Adrenal gland (tissue), 12 donors: ENCODE results near the gene LRRC4C. TPM values are rescaled to one million over a fixed set of nuclear protein-coding genes. Genes with fewer than 3 reads are reported as not detected.

Source experiments
- DNase-seq, 7 donors: peaks; one replicate each; pipeline ENCODE4 v3.0.0-alpha.2; 2019 to 2020
- H3K27ac ChIP-seq, 5 donors: fragments of 200-600 bp; sonication (generic) in 4 of 5; 1 replicate in 3 of 5; 2 replicates in 2 of 5; pipeline versions ENCODE4 v1.5.1 to v1.8.0; 2016 to 2020; ENCODE audit warnings: mild to moderate bottlenecking in 1 of 5
- H3K27me3 ChIP-seq: fragments of 200-600 bp; 2 replicates; pipeline ENCODE4 v1.8.0; 2021
- H3K36me3 ChIP-seq, 2 donors: fragments of 200-600 bp; replicated peaks in 1 of 2; 1 replicate in 1 of 2; 2 replicates in 1 of 2; pipeline versions ENCODE4 v1.5.1 to v1.8.0; 2018 to 2022
- H3K4me1 ChIP-seq, 2 donors: fragments of 200-600 bp; replicated peaks in 1 of 2; 1 replicate in 1 of 2; 2 replicates in 1 of 2; pipeline versions ENCODE4 v1.5.1 to v1.8.0; 2018 to 2021
- H3K4me3 ChIP-seq, 4 donors: fragments of 200-600 bp; sonication (generic) in 3 of 4; one replicate each; pipeline ENCODE4 v1.5.1; 2016 to 2018
- H3K9me3 ChIP-seq, 3 donors: fragments of 200-600 bp; sonication (generic) in 1 of 3; replicated peaks in 1 of 3; 1 replicate in 2 of 3; 2 replicates in 1 of 3; pipeline versions ENCODE4 v1.5.1 to v1.8.0; 2016 to 2021
- POLR2A ChIP-seq, 2 donors: fragments of 450-650 bp; IDR thresholded peaks; one replicate each; pipeline ENCODE4 v1.6.1; 2017; ENCODE audit warnings: antibody characterized with exemption in 2 of 2, mild to moderate bottlenecking in 2 of 2, moderate library complexity in 1 of 2
- WGBS, 4 donors: extraction: QIAGEN DNeasy Blood & Tissue Kit in 2 of 4; methylation state at CpG; one replicate each; pipeline versions ENCODE4 v1.1.5 to v1.1.7; 2013 to 2017; 5-methylcytosine and 5-hydroxymethylcytosine counted together
- intact Hi-C, 2 donors: fragments of 100-400 bp; cut with DNase I; formaldehyde crosslinking; loops; one replicate each; pipeline versions ENCODE4 v1.14.1 to v1.15.0; 2022 to 2023
- polyA plus RNA-seq, 3 donors: library from polyadenylated mRNA; stranded (reverse); fragments of 200-250 nt in 2 of 3; fragments of 350-450 nt in 1 of 3; fragmentation: Illumina TruSeq in 1 of 3; extraction: RNeasy Lipid Tissue Mini Kit (QIAGEN cat#74804) in 1 of 3; gene quantifications; one replicate each; pipeline ENCODE4 v1.2.3, GENCODE V29; 2013 to 2014
- total RNA-seq, 9 donors: library from RNA; depleted of rRNA in 4 of 9; stranded (reverse); fragments of >200 nt in 4 of 9; fragments of 120-200 nt in 1 of 9; fragmentation: NEBNext Ultra II Directional in 1 of 9; extraction: Animal tissue kit (Norgen Biotek cat#: 25700) in 1 of 9; gene quantifications; one replicate each; pipeline versions ENCODE4 v1.1.0 to v1.2.4, GENCODE V29; 2013 to 2023
- TF ChIP-seq, protein P1 (sequence below), 6 experiments: fragments of 450-650 bp in 4 of 6; fragments of 200-600 bp in 2 of 6; sonication (generic) in 1 of 6; IDR thresholded peaks; 1 replicate in 5 of 6; 2 replicates in 1 of 6; pipeline versions ENCODE4 v1.5.1 to v1.8.0; 2016 to 2021; ENCODE audit warnings: antibody characterized with exemption in 6 of 6, mild to moderate bottlenecking in 2 of 6, moderate library complexity in 1 of 6
- donor health status: healthy with polysubstance abuse.
- donor health status: Bipolar disorder and iron deficiency.
- donor health status: DM: yes; HTN: yes; CAD: no.
- donor health status: DM: no; HTN: no; CAD: no.
- donor health status: DM: no; HTN: no; CAD: no.
- donor health status: DM: yes; HTN: yes; CAD: no.

The LRRC4C gene
- total and polyA plus RNA-seq, 12 donors = 1.0 to 10.6 (median 5.5) TPM

DNA sequence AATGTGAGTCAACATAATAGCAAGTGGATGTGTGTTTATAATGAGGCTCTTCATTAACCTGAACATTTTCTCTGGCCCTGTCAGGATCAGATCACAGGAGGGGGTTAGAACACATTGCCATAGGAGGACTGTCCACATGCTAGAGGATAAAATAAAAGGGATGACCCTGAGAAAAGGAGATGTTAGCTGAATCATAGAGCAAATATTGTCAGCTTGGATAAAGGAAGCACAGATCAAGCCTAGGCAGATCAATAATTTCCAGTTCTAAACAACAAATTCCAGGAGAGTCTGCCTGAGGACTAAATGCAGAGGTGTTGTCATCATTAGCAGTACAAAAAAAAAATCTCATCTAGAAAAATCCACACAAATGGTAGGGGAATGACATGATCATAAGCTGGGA, 337.9 kb downstream of the LRRC4C start:
- Histone ChIP-seq H3K36me3 (no peaks in the 10 kb centered on the region), H3K27ac (no peak overlapping the region), H3K4me3 (no peak overlapping the region), H3K9me3 (no peaks in the 10 kb centered on the region), H3K4me1 (peaks cover 3 to 12% of the 10 kb centered on the region in 2 donors), H3K27me3 (no peaks in the 10 kb centered on the region)
- TF ChIP-seq, protein P1, sequence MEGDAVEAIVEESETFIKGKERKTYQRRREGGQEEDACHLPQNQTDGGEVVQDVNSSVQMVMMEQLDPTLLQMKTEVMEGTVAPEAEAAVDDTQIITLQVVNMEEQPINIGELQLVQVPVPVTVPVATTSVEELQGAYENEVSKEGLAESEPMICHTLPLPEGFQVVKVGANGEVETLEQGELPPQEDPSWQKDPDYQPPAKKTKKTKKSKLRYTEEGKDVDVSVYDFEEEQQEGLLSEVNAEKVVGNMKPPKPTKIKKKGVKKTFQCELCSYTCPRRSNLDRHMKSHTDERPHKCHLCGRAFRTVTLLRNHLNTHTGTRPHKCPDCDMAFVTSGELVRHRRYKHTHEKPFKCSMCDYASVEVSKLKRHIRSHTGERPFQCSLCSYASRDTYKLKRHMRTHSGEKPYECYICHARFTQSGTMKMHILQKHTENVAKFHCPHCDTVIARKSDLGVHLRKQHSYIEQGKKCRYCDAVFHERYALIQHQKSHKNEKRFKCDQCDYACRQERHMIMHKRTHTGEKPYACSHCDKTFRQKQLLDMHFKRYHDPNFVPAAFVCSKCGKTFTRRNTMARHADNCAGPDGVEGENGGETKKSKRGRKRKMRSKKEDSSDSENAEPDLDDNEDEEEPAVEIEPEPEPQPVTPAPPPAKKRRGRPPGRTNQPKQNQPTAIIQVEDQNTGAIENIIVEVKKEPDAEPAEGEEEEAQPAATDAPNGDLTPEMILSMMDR (IDR thresholded peaks at IDR 0.05) = no peak
- no peak for TF ChIP-seq POLR2A (IDR thresholded peaks at IDR 0.05)
- DNase-seq = no peak
- intact Hi-C loops = no loop called here

DNA sequence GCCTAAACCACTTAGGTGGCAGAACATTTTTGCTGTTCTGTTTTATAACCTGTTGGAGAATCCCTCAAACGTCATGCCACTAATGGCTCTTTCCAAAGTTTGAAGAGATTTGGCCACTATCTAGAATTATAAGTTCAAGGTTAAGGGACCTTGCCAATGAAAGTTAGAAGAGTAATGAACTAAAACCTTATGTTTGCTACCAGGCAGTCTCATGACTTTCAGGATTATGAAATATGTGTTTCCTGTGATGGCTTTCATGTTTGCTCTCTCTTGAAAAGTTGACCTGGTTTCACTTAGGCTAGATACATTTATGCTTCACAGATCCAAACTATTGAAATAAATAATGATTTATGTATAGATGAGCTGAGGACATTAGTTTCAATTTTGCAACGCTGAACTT, 340.0 kb downstream of the LRRC4C start:
- H3K27me3 ChIP-seq = no peaks in the 10 kb centered on the region
- TF ChIP-seq POLR2A (IDR thresholded peaks at IDR 0.05) = no peak
- TF ChIP-seq, protein P1 (IDR thresholded peaks at IDR 0.05) = no peak
- peak overlapping the region in 4 of 5 donors; percentile 23 to 67 (median 59) for H3K27ac ChIP-seq
- no peaks in the 10 kb centered on the region for H3K9me3 ChIP-seq
- WGBS, 4 donors = 31 to 43% (median 33%) methylated on average over 2 of the region's 2 CpGs
- DNase-seq = peak in 2 of 7 donors; percentile 2 to 10
- peaks cover 3 to 12% of the 10 kb centered on the region in 2 donors for H3K4me1 ChIP-seq
- no peak overlapping the region for H3K4me3 ChIP-seq
- intact Hi-C loops = no loop called here
- H3K36me3 ChIP-seq = no peaks in the 10 kb centered on the region

DNA sequence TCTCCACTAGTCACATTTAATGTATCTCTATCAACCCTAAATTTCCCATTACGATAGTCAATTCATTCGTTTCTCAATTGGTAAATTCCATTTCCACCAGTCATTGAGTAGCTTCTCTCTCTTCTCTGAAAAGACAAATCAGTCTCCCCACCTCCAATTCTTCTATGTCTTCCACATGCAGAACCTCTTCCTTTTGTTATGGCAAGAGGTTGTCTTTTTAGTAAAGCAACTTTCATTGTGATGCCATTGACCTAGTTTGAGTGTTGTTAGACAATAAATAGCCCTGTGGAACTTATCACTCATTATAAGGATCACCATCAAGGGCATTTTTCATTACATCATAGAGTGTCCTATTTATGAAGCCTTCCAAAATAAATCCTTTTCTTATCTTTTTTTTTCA, 340.9 kb downstream of the LRRC4C start:
- intact Hi-C loops = no loop called here

DNA sequence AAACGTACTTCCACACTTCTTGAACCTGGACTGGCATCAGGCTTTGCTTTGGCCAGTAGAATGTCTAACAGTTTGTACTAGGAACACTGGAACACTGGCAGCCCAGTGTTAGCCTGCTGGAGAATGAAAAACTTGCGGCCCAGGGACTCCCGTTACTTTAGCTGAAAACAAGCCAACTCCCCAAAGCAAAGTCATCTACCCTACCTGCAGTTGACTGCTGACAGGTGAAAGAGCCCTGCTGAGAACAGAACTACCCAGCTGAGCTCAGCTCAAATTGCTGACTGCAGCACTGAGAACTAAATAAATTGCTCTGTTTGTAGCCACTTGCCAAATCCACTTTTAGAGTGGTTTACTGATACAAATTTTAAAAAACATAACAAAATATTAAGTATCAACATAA, 342.5 kb downstream of the LRRC4C start:
- TF ChIP-seq POLR2A (IDR thresholded peaks at IDR 0.05) = no peak
- WGBS, 4 donors = 67 to 86% (median 75%) methylated on average over 3 of the region's 3 CpGs
- Histone ChIP-seq H3K4me3 (no peak overlapping the region), H3K4me1 (peaks cover 3 to 12% of the 10 kb centered on the region in 2 donors), H3K9me3 (no peaks in the 10 kb centered on the region), H3K27me3 (no peaks in the 10 kb centered on the region), H3K36me3 (no peaks in the 10 kb centered on the region), H3K27ac (no peak overlapping the region)
- intact Hi-C loops = no loop called here
- no peak for DNase-seq

More for the DNA sequence above, 340.9 kb downstream of the LRRC4C start:
- H3K4me1 ChIP-seq = peaks cover 3 to 12% of the 10 kb centered on the region in 2 donors
- DNase-seq = no peak
- H3K36me3 ChIP-seq = no peaks in the 10 kb centered on the region
- 36 to 54% (median 42%) methylated on average over 2 of the region's 2 CpGs for WGBS, 4 donors
- H3K4me3 ChIP-seq = no peak overlapping the region
- TF ChIP-seq, protein P1 (IDR thresholded peaks at IDR 0.05) = no peak
- no peak for TF ChIP-seq POLR2A (IDR thresholded peaks at IDR 0.05)
- no peaks in the 10 kb centered on the region for H3K27me3 ChIP-seq
- no peak overlapping the region for H3K27ac ChIP-seq
- no peaks in the 10 kb centered on the region for H3K9me3 ChIP-seq

DNA sequence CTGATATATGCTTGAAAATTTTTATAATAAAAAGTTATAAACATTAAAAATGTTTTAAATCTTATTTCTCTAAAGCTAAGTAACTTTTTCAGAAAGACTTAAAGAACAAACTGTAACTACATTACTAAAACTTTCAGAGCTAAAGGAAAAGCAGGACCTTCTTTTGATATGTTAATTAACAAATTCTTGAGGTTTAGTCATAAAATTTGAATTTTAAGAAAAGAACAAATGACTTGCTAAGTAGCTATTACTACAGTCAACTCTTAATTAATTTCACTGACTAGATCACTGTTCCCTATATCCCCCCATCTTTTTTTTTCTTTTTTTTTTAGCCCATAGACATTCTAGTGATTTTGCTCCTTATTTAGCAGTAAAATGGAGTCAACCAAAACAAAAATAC, 344.4 kb downstream of the LRRC4C start:
- Histone ChIP-seq H3K27me3 (no peaks in the 10 kb centered on the region), H3K36me3 (no peaks in the 10 kb centered on the region), H3K4me3 (no peak overlapping the region), H3K4me1 (peaks cover 3 to 12% of the 10 kb centered on the region in 2 donors), H3K27ac (no peak overlapping the region), H3K9me3 (no peaks in the 10 kb centered on the region)
- no peak for DNase-seq
- TF ChIP-seq POLR2A (IDR thresholded peaks at IDR 0.05) = no peak
- TF ChIP-seq, protein P1 (IDR thresholded peaks at IDR 0.05) = no peak
- intact Hi-C loops = no loop called here
